Sigmoid colon (tissue), 7 donors: ENCODE results near the gene CACNB2. TPM values are rescaled to one million over a fixed set of nuclear protein-coding genes. Genes with fewer than 3 reads are reported as not detected.
A peak's percentile ranks its signal among the peaks of the same experiment; 100 is the strongest.

Source experiments
- DNase-seq: peaks from one replicate; pipeline ENCODE4 v3.0.0-alpha.2; 2019
- H3K27ac ChIP-seq, 4 donors: fragments of 200-600 bp; sonication (generic); one replicate each; pipeline ENCODE4 v1.5.1; 2016 to 2019; ENCODE audit warnings: mild to moderate bottlenecking in 1 of 4
- H3K27me3 ChIP-seq, 3 donors: fragments of 200-600 bp; sonication (generic); one replicate each; pipeline ENCODE4 v1.5.1; 2019; ENCODE audit warnings: mild to moderate bottlenecking in 1 of 3
- H3K36me3 ChIP-seq, 4 donors: fragments of 200-600 bp; sonication (generic); one replicate each; pipeline ENCODE4 v1.5.1; 2016 to 2019
- H3K4me1 ChIP-seq, 4 donors: fragments of 200-600 bp; sonication (generic); one replicate each; pipeline ENCODE4 v1.5.1; 2017 to 2019
- H3K4me3 ChIP-seq, 4 donors: fragments of 200-600 bp; sonication (generic); one replicate each; pipeline ENCODE4 v1.5.1; 2017 to 2019; ENCODE audit warnings: mild to moderate bottlenecking in 2 of 4, moderate library complexity in 1 of 4
- H3K9me3 ChIP-seq, 4 donors: fragments of 200-600 bp in 3 of 4; sonication (generic) in 3 of 4; one replicate each; pipeline versions ENCODE4 v1.5.1 to v1.6.1; 2013 to 2019
- CTCF ChIP-seq, 4 experiments: fragments of 450-650 bp in 3 of 4; fragments of 200-600 bp in 1 of 4; IDR thresholded peaks; one replicate each; pipeline ENCODE4 v1.5.1; 2016 to 2019; ENCODE audit warnings: antibody characterized with exemption in 4 of 4, mild to moderate bottlenecking in 3 of 4, moderate library complexity in 2 of 4
- EP300 ChIP-seq, 4 donors: sonication (generic); formaldehyde crosslinking; IDR thresholded peaks; one replicate each; pipeline ENCODE4 v1.6.1; 2017; ENCODE audit warnings: antibody characterized with exemption in 4 of 4
- POLR2A ChIP-seq, 2 donors: fragments of 450-650 bp; IDR thresholded peaks; one replicate each; pipeline ENCODE4 v1.6.1; 2016; ENCODE audit warnings: antibody characterized with exemption in 2 of 2, mild to moderate bottlenecking in 2 of 2, moderate library complexity in 2 of 2
- POLR2AphosphoS5 ChIP-seq, 4 donors: sonication (generic); formaldehyde crosslinking; IDR thresholded peaks; one replicate each; pipeline ENCODE4 v1.6.1; 2017; ENCODE audit warnings: antibody characterized with exemption in 4 of 4
- WGBS, 2 donors: extraction: QIAGEN DNeasy Blood & Tissue Kit; methylation state at CpG; one replicate each; pipeline ENCODE4 v1.1.7; 2013; 5-methylcytosine and 5-hydroxymethylcytosine counted together
- intact Hi-C: fragments of 100-400 bp; cut with DNase I; formaldehyde crosslinking; loops from one replicate; pipeline ENCODE4 v1.15.1; 2023
- polyA plus RNA-seq, 3 donors: library from polyadenylated mRNA; stranded (reverse); fragments of 200-250 nt; gene quantifications; one replicate each; pipeline ENCODE4 v1.2.3, GENCODE V29; 2013
- total RNA-seq, 4 donors: library from RNA; depleted of rRNA; stranded (reverse); fragments of >200 nt; gene quantifications; one replicate each; pipeline ENCODE4 v1.1.0, GENCODE V29; 2016
- donor health status: healthy with polysubstance abuse.
- donor health status: Bipolar disorder and iron deficiency.
- donor health status: healthy.

CACNB2 gene
- total and polyA plus RNA-seq, 7 donors: 1.2 to 85.3 (median 36.0) TPM

- H3K27ac ChIP-seq: peak overlapping the region in 1 of 4 donors; percentile 3
- WGBS, 2 donors: 92 to 95% methylated on average over 16 of the region's 16 CpGs
Measured at GRCh38 chr10:18290651-18291313, 150.6 kb downstream of the CACNB2 start.

GRCh38 chr10:18293536-18294510 is 153.6 kb downstream of the CACNB2 start:
- intact Hi-C loops: no loop called here
- no peak for TF ChIP-seq CTCF (IDR thresholded peaks at IDR 0.05)
- no peak for TF ChIP-seq POLR2A (IDR thresholded peaks at IDR 0.05)
- TF ChIP-seq POLR2AphosphoS5 (IDR thresholded peaks at IDR 0.05): no peak
- TF ChIP-seq EP300 (IDR thresholded peaks at IDR 0.05): no peak
- H3K27ac ChIP-seq: no peak overlapping the region
- WGBS, 2 donors: 89 to 92% methylated on average over 9 of the region's 9 CpGs
- no peaks in the 10 kb centered on the region for H3K27me3 ChIP-seq
- no peaks in the 10 kb centered on the region for H3K9me3 ChIP-seq
- DNase-seq: no peak
- H3K36me3 ChIP-seq: no peaks in the 10 kb centered on the region
- H3K4me3 ChIP-seq: no peak overlapping the region
- H3K4me1 ChIP-seq: peaks cover 0 to 25% (median 15%) of the 10 kb centered on the region in 4 donors

More at GRCh38 chr10:18290651-18291313, 150.6 kb downstream of the CACNB2 start:
- H3K9me3 ChIP-seq: no peaks in the 10 kb centered on the region
- peaks cover 0 to 35% (median 19%) of the 10 kb centered on the region in 4 donors for H3K4me1 ChIP-seq
- H3K4me3 ChIP-seq: no peak overlapping the region
- intact Hi-C loops: no loop called here
- TF ChIP-seq POLR2A (IDR thresholded peaks at IDR 0.05): no peak
- TF ChIP-seq EP300 (IDR thresholded peaks at IDR 0.05): no peak
- no peak for TF ChIP-seq POLR2AphosphoS5 (IDR thresholded peaks at IDR 0.05)
- no peak for TF ChIP-seq CTCF (IDR thresholded peaks at IDR 0.05)
- DNase-seq: no peak
- H3K36me3 ChIP-seq: no peaks in the 10 kb centered on the region
- H3K27me3 ChIP-seq: no peaks in the 10 kb centered on the region

GRCh38 chr10:18294633-18295032 is 154.4 kb downstream of the CACNB2 start:
- Histone ChIP-seq H3K9me3 (no peaks in the 10 kb centered on the region), H3K27me3 (no peaks in the 10 kb centered on the region), H3K4me1 (peaks cover 0 to 25% (median 15%) of the 10 kb centered on the region in 4 donors), H3K27ac (no peak overlapping the region), H3K4me3 (no peak overlapping the region), H3K36me3 (no peaks in the 10 kb centered on the region)
- WGBS, 2 donors: 68 to 89% methylated on average over 4 of the region's 4 CpGs
- TF ChIP-seq POLR2A (IDR thresholded peaks at IDR 0.05) (no peak), EP300 (IDR thresholded peaks at IDR 0.05) (no peak)
- DNase-seq: no peak
- intact Hi-C loops: no loop called here

- peaks cover 0 to 12% (median 6%) of the 10 kb centered on the region in 4 donors for H3K4me1 ChIP-seq
- intact Hi-C loops: no loop called here
- H3K4me3 ChIP-seq: no peak overlapping the region
- 89 to 90% methylated on average over 5 of the region's 5 CpGs for WGBS, 2 donors
- no peaks in the 10 kb centered on the region for H3K9me3 ChIP-seq
- H3K27me3 ChIP-seq: no peaks in the 10 kb centered on the region
- no peak for TF ChIP-seq POLR2AphosphoS5 (IDR thresholded peaks at IDR 0.05)
- no peak for TF ChIP-seq EP300 (IDR thresholded peaks at IDR 0.05)
- TF ChIP-seq POLR2A (IDR thresholded peaks at IDR 0.05): no peak
- TF ChIP-seq CTCF (IDR thresholded peaks at IDR 0.05): no peak
- H3K27ac ChIP-seq: no peak overlapping the region
- no peaks in the 10 kb centered on the region for H3K36me3 ChIP-seq
- no peak for DNase-seq
Measured at GRCh38 chr10:18297659-18298058, 157.4 kb downstream of the CACNB2 start.

GRCh38 chr10:18298256-18298655 is 158.0 kb downstream of the CACNB2 start:
- H3K4me3 ChIP-seq: no peak overlapping the region
- H3K4me1 ChIP-seq: peaks cover 0 to 17% (median 6%) of the 10 kb centered on the region in 4 donors
- H3K9me3 ChIP-seq: no peaks in the 10 kb centered on the region
- no peak overlapping the region for H3K27ac ChIP-seq
- H3K27me3 ChIP-seq: no peaks in the 10 kb centered on the region
- WGBS, 2 donors: 96% methylated on average over 9 of the region's 9 CpGs
- no peaks in the 10 kb centered on the region for H3K36me3 ChIP-seq
- intact Hi-C loops: no loop called here
- no peak for TF ChIP-seq POLR2AphosphoS5 (IDR thresholded peaks at IDR 0.05)
- no peak for TF ChIP-seq CTCF (IDR thresholded peaks at IDR 0.05)
- no peak for TF ChIP-seq POLR2A (IDR thresholded peaks at IDR 0.05)
- TF ChIP-seq EP300 (IDR thresholded peaks at IDR 0.05): no peak
- DNase-seq: no peak
